Fibroblast of peridontal ligament (primary cell): ENCODE results near the gene AMER2.

Experiments
- DNase-seq: peaks from one replicate; pipeline ENCODE4 v3.0.0-alpha.2; 2010; ENCODE audit errors: extremely low read depth

Gene AMER2

DNA sequence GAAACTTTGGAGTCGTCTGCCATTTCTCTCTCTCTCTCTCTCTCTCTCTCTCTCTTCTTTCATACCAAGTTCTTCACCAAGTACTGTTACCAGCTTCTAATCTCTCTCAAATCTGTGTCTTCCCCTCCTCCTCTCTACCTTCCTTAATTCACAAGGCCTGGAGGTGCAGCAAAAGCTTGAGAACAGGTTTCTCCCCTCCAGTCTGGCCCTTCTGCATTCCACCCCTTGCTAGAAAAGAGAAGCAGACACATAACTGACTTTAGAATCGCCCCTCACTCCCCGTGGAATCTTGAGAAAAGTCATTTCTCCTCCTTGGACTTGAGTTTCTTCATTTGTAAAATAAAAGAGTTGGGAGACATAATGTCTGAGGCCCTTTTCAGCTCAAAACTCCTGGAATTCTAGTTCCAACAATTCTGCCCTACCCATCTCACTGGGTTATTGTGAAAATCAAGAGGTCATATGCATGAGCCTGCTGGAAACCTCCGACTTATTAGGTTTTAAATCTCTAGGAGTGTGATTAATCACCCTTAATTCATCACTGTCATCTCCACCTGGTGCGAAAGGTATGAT lies 20.4 kb downstream of the AMER2 start:
- DNase-seq = no peak

DNA sequence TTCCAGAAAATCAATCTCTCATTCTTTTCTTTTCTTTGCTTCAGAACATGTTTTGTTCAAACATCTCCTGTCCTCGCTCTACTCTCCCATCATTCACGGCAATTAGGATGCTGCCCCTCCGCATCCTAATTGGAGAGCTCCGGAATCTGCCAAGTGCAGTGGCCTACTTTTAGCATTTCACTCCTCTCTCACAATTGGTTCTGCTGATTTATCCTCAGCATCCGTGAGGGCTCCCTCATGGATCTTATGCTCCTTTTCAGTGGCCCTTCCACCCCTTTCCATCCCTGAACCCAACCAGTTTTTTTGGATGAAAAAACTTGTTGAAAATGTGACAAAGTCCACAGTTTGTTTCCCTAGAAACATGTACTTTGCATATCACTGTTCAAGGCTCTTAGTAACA lies 22.4 kb downstream of the AMER2 start:
- DNase-seq = no peak

DNA sequence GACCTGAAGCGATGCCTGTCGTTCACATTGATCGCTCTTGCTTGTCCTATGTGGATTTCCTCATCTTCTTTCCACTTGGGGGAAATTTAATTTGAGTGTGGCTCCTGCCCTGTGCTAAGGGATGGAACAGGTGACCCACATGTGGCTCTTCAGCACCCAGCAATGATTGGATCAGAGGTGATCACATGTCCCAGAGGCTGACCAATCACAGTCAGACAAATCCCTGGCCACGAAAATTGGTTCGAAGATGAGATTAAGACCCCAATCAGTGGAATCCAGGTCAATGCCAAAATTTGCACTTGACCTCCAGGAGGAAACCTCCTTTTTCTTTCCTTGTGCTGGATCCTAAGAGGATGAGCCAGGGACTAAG lies 23.7 kb downstream of the AMER2 start:
- DNase-seq = no peak

DNA sequence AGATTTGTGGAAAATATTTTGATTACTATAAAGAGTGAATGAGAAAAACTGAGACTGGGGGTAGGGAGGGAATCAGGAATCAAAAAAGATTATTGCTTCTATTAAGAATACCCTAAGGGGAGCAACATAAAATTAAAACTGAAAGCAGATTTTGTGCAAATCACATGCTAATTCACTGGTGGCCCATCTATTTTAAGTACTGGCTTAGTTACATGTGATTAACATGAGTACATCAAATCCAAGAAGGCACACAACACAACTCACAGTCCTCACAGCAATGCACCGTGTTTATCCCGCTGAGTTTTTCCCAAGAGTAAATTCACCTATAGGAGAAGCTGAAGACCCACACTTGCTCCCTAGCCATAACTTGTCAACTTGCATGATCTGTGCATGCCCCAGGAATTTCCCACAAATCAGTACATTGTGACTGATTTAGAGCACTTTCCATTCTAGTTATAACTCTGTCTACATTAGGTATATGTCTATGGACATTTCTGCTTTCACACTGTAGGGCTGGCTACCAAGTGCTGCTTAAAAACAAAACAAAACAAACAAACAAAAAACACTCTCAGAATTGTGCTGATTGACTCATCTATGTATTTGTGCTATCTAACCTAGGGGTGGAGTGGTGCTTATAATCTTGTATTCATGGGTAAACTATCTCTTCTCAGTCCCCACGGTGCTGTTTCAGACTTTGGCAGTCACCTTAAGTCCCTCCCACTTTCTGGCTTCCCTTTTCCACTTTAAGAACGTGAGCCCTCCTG lies 24.3 kb downstream of the AMER2 start:
- DNase-seq = no peak

DNA sequence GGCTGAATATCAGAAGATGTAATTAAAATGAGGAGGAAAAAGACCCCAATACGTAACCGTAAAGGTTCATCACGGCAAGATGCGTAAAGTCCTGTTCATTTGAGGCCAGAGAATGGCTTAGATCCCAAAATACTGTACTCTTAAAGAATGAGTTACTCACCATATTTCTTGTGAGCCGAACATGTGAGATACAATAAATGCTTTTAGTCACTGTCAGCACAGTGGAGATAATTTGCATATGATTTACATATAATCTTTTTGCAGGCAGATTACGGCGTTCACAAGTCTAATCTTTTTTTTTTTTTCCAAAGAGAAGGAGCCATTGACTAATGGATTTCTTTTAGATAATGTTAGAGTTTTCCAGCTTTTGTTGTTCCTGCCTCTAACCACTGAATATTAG lies 28.4 kb downstream of the AMER2 start:
- no peak for DNase-seq

DNA sequence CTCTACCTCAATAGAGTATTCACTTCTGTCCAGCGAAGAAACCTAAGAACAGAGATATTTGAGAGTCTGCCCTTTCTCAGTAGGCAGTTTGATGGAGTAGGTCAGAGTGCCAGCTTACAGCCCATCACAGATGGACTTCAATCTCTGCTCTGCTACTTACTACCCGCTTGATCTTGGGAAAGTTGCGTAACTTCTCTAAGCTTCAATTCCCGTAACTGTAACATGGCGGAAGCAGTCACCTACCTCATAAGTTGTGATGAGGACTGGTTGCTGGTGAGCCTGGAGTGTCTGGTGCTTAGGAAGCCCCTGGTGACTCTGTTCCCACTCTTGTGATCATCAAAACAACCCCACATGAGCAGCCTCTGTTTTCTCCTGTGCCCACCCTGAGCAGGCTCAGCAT lies 31.0 kb downstream of the AMER2 start:
- no peak for DNase-seq

DNA sequence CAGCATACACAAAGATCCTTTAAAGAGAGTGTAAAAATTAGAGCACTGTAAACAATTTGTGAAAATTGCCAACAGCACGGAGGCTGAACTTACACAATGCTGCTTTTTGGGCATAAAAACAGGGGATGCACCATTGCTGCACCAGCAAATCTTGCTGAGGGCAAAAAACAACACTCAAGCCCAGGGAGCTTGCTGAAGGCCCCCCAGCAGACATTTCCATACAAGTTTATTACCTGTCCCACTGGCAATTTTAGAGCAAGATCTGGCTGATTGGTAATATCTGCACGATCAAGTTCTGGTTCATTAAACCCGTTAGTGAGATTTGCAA lies 34.3 kb downstream of the AMER2 start:
- DNase-seq = no peak

DNA sequence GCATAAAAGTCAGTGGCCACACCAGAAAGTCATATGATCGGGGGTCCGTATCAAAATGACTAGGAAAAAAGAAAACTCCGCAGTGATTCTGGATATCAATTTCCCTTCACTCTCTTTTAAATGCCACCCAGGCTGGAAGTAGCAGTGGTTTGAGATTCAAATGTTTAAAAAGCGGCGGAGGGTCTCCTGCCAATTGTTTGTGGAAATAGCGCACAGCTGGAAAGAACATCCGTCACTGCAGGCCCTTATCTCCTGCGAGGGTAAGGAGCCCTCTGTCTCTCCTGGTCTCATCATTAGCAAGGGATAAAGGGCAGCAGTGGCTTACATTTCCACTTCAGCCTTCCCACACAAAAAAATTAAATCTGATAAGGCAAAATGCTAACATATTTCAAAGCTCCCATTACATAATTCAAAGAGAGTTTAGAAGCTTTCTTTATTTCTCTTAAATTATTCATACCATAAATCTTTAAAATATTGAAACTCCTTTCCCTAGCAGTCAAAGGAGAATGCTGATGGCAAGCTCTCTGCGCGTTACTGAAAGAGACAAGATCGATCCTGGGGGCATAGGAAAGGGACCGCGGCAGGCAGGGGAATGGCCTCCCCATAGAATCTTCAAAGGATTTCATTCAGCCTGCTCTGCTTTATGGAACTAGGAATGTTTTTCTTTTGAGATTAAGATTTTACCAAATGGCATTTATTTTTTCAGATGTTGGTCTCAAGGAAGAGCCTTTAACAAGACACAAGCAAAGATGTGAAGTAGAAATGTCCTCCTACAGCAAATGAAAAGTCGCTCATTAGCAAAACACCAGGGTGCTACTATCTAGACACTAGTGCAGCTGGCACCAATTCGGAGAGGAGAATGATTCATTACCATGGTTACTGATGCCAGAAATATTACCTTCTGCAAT lies 35.0 kb downstream of the AMER2 start:
- no peak for DNase-seq

DNA sequence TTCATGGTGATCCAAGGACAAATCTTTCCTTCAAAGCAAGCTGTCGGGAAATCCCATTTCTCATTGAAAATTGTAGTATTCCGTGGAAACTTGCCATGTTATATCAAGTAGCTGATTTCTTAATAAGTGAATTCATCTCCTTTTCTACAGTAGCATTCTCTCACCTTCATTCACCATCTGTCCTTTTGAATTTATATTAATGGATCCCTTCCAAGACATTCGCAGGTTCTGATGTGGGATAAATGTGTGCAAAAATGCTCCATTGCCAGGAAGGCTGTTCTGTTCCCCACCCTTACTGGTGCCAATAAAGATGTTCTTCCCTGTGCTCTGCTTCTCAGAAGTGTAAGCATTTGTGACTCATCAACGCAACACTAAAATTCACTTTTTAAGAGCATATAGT lies 36.2 kb downstream of the AMER2 start:
- no peak for DNase-seq

DNA sequence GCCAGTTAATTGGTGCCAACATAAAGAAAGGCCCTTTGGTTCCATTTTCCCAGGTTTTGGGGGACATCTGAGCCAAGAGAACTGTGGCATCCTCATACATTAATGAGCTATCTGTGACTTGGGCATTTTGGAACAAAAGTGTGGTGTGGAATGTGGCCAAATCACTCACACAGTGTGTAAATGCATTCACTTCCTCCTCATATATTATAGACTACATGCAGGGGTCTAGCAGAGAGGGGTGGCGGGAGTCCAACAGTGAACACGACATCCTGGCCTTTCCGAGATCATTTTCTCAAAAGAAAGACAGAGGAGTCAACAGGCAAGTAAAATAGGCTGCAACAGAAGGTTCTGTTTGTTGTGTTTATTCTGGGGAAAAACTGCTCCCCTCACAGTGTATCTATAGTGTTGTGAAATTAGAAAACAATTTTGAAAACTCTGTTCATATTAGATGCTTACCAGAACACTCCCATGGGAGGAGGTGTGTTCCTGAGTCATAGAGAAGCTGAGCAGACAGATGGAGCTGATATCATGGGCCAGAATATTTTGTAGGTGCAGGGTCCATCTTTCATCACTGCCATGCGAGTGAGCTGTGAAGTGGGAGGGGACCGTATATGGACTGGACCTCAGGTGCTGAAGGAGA lies 39.2 kb downstream of the AMER2 start:
- no peak for DNase-seq

DNA sequence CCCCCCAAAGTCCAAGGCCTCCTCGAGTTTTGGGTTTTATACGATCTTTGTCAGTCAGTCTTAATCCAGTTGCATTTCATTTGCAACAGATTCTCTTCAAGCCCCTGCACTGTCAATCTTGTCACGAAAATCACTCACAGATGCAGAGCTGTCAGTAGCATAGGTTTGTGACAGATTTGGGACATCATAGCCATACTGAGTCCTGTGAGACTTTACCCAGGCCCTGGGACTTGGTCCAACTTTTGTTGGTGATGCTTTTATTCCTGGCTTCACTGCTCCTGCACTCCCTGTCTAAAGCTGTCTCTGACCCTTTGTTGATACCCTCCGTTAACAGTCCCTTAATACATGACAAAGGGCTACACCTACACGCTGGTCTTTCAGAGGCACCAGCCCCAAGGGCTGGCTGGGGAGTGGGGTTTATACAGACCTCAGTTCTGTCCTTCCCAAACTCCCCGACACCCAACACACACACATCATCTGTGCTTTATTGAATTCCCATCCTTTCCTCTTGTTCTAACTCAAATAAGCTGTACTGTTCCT lies 40.1 kb downstream of the AMER2 start:
- DNase-seq = no peak

DNA sequence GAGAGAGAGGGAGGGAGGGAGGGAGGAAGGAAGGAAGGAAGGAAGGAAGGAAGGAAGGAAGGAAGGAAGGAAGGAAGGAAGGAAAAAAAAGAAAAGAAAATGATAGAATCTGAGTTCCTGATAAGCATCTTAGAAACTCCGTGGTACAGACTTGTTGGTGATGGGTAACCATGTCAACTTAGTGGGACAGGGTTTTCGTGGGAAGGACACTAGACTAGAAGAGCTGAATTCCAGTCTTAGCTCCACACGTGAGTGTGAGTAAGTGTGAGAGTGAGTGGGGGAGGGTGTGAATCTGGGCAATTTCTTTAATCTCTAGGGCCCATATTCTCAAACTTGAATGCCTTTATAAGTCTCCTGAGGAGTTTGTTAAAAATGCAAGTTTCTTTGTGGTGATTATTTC lies 41.1 kb downstream of the AMER2 start:
- no peak for DNase-seq

DNA sequence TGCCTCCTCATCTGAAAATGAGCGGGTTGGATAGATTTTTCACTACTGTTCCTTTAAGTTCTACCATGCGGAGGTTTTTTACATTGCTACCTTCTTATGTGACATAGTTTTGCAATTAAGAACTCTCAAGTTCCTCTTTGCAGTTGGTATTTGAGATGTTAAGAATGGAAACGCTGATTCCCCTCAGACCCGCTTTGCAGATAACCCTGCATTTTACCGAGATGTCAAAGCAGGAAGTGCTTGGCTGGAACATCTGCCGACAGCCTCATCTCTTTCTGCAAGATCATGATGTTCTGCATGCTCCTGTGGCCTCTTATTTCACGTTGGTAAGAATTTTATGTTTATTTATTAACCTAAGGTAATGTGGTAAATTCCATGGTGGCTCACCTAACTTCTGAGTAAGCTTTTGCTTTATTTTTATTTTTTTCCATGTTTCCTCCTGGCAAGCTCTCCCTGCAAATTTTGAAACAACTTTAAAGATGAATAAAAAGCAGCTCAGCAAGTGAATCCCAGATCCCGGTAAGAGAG lies 53.6 kb downstream of the AMER2 start:
- no peak for DNase-seq

DNA sequence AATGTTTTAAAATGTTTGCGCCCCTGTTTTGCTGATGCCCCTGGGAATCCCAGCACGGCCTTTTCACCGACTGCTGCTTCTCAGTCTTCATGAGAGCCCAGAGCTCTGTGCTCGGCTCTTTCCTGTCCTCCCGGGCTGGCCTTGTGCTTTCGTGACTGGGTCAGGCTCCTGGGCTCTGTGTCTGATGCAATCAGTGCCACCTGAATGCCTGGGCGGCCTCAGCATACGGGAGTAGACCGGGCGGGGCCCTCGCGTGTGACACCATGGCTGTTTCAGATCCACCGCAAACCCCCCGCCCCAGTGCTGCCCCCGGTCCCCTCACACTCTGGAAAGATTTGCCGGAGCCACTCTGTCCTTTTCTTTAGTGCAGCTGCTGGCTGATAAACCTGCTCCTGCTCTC lies 54.8 kb downstream of the AMER2 start:
- no peak for DNase-seq

DNA sequence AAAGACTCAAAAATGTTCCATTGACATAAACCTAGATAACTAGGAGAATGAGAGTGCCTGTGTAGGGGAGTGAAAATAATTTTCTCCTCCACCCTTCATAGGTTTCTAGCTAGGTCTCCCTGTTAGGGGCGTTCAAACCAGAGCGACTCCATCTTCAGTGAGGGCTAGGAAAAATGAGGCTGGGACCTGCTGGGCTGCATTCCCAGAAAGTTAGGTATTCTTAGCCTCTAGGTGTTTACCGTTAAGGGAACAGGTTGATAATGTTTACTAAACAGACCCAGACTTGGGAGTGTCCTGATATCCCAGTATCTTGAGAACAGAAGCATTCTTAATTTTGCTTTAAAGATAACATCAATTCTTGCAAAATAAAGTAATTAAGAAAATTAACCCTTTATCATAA lies 56.0 kb downstream of the AMER2 start:
- no peak for DNase-seq

DNA sequence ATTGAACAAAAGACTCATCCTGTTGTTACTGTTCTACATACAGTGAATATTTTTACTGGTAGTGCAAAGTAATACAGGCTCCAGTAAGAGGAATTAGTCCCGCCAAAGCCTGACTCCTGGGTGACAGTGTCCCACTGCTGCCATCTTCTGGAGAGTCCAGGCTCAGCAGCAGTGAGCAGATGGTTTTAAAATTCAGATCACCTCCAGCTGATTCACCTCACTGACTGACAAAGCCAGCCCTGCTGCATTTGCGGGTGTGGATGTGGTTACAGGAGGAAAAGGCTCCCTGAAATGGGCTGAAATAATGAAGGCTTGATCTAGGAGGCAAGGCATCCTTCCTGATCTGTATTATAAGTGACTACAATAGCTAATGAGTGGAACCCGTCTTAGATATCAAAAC lies 57.9 kb downstream of the AMER2 start:
- DNase-seq = peak; percentile 73

DNA sequence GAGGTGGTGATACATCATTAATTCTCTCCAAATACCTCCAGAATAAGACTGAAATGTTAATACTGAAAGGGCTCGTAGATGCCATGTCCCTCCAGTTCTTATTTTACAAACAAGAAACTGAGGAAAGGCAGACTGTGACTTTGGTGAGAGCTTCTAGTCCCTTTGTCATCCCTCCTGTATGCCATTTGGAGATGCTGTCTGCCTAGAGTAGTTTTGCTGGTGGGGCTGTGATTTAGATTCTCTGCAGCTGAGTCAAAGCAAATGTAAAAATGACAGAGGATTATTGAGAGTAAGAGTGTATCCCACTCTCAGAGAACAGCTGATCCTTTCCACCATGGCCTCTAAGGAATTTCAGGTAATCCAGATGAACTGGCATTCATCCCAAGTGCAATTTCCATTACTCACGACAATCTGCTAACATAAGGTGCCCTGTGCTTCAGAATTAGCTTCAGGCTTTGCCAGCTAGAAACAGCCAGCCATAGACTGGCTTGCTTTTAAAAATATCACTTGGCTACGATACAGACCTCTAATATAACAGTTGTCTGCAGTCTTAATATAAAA lies 59.3 kb downstream of the AMER2 start:
- no peak for DNase-seq
